Activated CD8-positive, alpha-beta memory T cell treated with anti-CD3 and anti-CD28 coated beads, Interleukin-2, amount 10 ng/mL, durations not matched to agents 7 days and 5 days (primary cell): ENCODE measurements around the gene C1orf141. TPM values are rescaled to one million over a fixed set of nuclear protein-coding genes. Genes with fewer than 3 reads are reported as not detected.
"Not testable (repeated sequence)": the region's sequence is repeated elsewhere in the genome, so short reads cannot be mapped to it uniquely, and the experiment has no call there.

ENCODE experiments used
- ATAC-seq: fragments of 150-1000 bp; cut with Tn5 transposase; one replicate; pipeline ENCODE4 v1.10.0; 2021; ENCODE audit warnings: moderate library complexity
- CTCF ChIA-PET: fragments of 350-600 bp; sonication (Branson Sonifier 250); formaldehyde crosslinking; loops from one replicate; lab custom pipeline; 2021; ENCODE audit warnings: antibody characterized with exemption; lab: Charles Lee
- DNase-seq: peaks from one replicate; pipeline ENCODE4 v3.0.0-alpha.2; 2020
- H3K27ac Mint-ChIP-seq: one replicate; pipeline ENCODE4 v1.8.0; 2021; ENCODE audit warnings: mild to moderate bottlenecking, mixed read lengths
- H3K27me3 Mint-ChIP-seq: one replicate; pipeline ENCODE4 v1.8.0; 2021; ENCODE audit warnings: mixed read lengths
- H3K36me3 Mint-ChIP-seq: one replicate; pipeline ENCODE4 v1.8.0; 2021; ENCODE audit warnings: mild to moderate bottlenecking, mixed read lengths
- H3K4me1 Mint-ChIP-seq: one replicate; pipeline ENCODE4 v1.8.0; 2021; ENCODE audit warnings: mixed read lengths
- H3K4me3 Mint-ChIP-seq: one replicate; pipeline ENCODE4 v1.8.0; 2021; ENCODE audit warnings: mild to moderate bottlenecking, moderate library complexity, mixed read lengths
- H3K9me3 Mint-ChIP-seq: one replicate; pipeline ENCODE4 v1.8.0; 2022; ENCODE audit warnings: low read depth, mixed read lengths
- total RNA-seq, 2 experiments: library from RNA; stranded (reverse); gene quantifications; one replicate each; pipeline ENCODE4 v1.2.3, GENCODE V29; 2021

The C1orf141 gene
- total RNA-seq, 2 experiments from 2014 or later: not detected

DNA sequence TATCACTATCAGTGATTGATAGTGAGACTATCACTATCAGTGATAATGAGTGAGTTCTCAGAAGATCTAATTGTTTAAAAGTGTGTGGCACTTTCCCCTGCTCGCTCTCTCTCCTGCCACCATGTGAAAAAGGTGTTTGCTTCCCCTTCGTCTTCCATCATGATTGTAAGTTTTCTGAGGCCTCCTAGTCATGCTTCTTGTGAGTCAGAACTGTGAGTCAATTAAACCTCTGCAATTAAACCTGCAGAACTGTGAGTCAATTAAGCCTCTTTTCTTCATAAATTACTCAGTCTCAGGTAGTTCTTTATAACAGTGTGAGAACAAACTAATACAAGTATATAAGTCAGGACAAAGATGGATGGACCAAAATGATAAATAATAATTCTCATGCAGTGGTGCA lies 24.5 kb upstream of the C1orf141 start:
- CTCF ChIA-PET: no interaction called here
- no peak overlapping the region for H3K4me3 Mint-ChIP-seq
- peaks cover 23% of the 10 kb centered on the region for H3K4me1 Mint-ChIP-seq
- ATAC-seq (no peak), DNase-seq (no peak)
- peaks cover 3% of the 10 kb centered on the region for H3K36me3 Mint-ChIP-seq
- H3K9me3 Mint-ChIP-seq: no peaks in the 10 kb centered on the region
- no peak overlapping the region for H3K27ac Mint-ChIP-seq
- peaks cover 26% of the 10 kb centered on the region for H3K27me3 Mint-ChIP-seq

DNA sequence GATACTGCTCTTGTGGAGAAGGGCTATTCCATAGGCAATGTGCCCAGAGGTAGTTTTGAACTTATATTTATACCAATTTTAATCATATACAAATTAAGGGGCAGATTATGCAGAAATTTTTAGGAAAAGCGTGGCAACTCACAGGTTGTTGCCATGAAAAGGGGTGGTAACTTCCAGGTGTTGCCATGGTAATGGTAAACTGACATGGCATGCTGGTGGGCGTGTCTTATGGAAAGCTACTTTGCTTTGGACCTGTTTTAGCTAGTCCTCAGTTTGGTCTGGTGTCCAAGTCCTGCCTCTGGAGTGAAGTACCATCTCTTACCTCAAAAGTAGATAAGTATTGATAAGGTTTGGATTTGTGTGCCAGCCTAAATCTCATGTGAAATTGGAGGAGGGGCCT lies 23.6 kb upstream of the C1orf141 start:
- Mint-ChIP-seq H3K27me3 (peaks cover 32% of the 10 kb centered on the region), H3K9me3 (no peaks in the 10 kb centered on the region), H3K27ac (no peak overlapping the region), H3K36me3 (peaks cover 3% of the 10 kb centered on the region), H3K4me1 (peaks cover 17% of the 10 kb centered on the region), H3K4me3 (no peak overlapping the region)
- DNase-seq (no peak), ATAC-seq (no peak)
- CTCF ChIA-PET: interaction anchor here (0.9 kb wide), 1 partner anchor 9 kb away, joined by 5 read pairs; no protein-coding TSS in a partner anchor

DNA sequence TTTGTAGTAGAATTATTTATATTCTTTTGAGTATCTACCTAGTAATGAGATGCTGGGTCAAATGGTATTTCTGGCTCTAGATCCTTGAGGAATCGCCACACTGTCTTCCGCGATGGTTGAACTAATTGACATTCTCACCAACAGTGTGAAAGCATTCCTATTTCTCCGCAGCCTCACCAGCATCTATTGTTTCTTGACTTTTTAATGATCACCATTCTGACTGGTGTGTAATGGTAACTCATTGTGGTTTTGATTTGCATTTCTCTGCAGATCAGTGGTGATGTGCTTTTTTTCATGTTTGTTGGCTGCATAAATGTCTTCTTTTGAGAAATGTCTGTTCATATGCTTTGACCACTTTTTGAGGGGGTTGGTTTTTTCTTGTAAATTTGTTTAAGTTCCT lies 16.2 kb upstream of the C1orf141 start:
- ATAC-seq: no peak
- DNase-seq: no peak
- CTCF ChIA-PET: interaction anchor here (0.6 to 7.8 kb wide), 5 partner anchors 11 to 386 kb away, joined by 3 to 157 read pairs (median 39); no protein-coding TSS in a partner anchor
- H3K27ac Mint-ChIP-seq: no peak overlapping the region
- no peaks in the 10 kb centered on the region for H3K9me3 Mint-ChIP-seq
- H3K4me3 Mint-ChIP-seq: no peak overlapping the region
- peaks cover 2% of the 10 kb centered on the region for H3K36me3 Mint-ChIP-seq
- peaks cover 18% of the 10 kb centered on the region for H3K4me1 Mint-ChIP-seq
- peaks cover 51% of the 10 kb centered on the region for H3K27me3 Mint-ChIP-seq

DNA sequence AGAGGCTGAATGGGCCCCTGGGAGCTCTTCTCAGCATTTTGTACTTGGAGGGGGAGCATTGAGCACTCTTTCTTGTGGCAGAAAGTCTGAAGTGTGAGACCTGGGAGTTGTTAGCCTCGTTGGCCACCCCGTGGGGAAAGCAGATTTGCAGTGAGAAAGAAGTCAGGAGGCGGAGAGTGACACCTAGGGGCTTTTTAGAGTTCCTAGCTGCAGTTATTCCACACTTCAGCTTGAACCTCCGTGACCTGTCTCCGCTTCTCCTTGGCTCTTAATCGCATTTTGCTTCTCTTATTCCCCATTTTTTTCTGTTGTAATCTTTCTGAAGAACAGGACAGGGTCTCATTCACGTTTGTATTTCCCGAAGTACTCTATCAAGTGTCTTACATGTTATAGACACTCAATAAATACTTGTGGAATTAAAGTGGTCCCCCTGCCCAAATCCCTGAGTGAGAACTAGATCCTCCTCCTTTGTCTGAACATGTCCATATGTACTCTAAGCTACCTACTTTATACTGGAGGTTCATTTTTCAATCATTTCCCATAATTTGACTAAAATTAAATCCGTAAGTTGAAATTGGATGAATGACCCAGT lies 14.5 kb upstream of the C1orf141 start:
- no peak overlapping the region for H3K27ac Mint-ChIP-seq
- CTCF ChIA-PET: interaction anchor here (0.6 to 7.8 kb wide), 30 partner anchors 9 to 396 kb away, joined by 3 to 157 read pairs (median 4); partner anchors contain the start of genes DNAI4, MIER1 and SLC35D1
- no peak overlapping the region for H3K4me3 Mint-ChIP-seq
- ATAC-seq: peak; percentile 88
- H3K4me1 Mint-ChIP-seq: peaks cover 24% of the 10 kb centered on the region
- peak; percentile 72 for DNase-seq
- H3K9me3 Mint-ChIP-seq: no peaks in the 10 kb centered on the region
- H3K27me3 Mint-ChIP-seq: peaks cover 38% of the 10 kb centered on the region
- peaks cover 2% of the 10 kb centered on the region for H3K36me3 Mint-ChIP-seq

DNA sequence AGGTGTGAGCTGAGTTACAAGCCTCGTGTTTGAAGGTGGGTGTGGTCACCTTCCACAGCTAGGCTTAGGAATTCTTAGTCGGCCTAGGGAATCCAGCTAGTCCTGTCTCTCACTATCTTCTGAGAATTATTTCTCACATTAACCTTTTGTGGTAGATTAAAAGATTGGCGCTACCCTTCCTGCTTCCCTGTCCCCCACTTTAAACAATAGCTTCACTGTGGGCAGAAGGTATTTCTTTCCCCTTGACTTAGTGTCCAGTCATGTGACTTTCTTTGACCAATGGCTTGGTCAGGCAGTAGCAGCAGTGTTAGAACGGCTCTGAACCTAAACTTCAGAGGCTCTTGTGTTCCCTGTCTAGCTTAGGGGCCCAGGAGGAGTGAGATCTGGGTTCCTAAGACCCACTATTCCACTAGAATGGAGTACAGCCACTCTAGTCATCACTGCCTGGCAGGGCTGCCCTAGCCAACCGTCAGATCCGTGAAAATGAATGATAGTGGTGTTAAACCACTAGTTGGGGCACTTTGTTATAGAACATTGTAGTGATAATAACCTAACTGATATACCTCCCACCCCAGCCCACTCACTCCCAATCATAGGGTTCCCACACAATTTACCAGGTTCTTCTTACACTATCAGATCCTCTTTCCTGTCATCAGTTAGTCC lies 13.9 kb upstream of the C1orf141 start:
- H3K36me3 Mint-ChIP-seq: no peaks in the 10 kb centered on the region
- H3K9me3 Mint-ChIP-seq: no peaks in the 10 kb centered on the region
- H3K27ac Mint-ChIP-seq: no peak overlapping the region
- no peak overlapping the region for H3K4me3 Mint-ChIP-seq
- CTCF ChIA-PET: interaction anchor here (0.8 to 7.8 kb wide), 28 partner anchors 9 to 395 kb away, joined by 3 to 157 read pairs (median 4); partner anchors contain the start of genes DNAI4, MIER1 and SLC35D1
- ATAC-seq (no peak), DNase-seq (no peak)
- H3K4me1 Mint-ChIP-seq: peaks cover 28% of the 10 kb centered on the region
- peaks cover 34% of the 10 kb centered on the region for H3K27me3 Mint-ChIP-seq

DNA sequence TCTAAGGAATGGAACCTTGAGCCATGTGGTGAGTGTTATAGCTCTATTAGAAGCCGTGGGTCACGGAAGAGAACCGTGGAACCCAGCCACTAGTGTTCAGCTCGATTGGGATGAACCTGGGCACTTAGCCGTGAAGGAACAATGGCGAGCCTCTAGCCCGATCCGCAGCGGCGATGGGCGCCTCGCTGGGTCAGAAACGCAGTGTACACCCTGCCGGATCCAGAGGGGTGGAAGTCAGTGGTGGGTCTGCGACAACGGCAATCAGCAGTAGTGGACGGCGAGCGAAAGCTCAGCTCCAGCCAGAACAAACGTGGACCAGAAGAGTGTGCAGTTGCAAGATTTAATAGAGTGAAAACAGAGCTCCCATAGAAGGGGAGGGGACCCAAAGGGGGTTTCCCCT lies 13.2 kb upstream of the C1orf141 start:
- peaks cover 28% of the 10 kb centered on the region for H3K27me3 Mint-ChIP-seq
- H3K4me3 Mint-ChIP-seq, ATAC-seq: not testable (repeated sequence)

DNA sequence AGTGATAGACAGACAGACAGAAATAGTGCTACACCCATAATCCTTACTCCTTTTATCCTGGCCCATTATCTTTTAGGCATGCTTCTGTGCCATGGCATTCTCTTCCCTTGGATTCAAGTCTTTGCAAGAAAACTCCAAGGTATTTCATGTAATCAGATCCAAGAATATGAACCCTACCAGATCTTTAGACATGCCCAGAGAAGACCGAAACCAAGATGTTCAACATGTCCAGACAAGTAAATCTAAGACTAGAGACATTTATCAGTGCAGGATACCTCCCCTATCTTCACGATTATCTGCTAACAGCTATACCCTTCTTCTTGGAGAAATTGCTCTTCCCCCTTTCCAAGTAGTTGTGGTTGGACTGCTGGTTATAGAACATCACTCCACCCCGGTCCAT lies 11.8 kb upstream of the C1orf141 start:
- no peaks in the 10 kb centered on the region for H3K9me3 Mint-ChIP-seq
- no peak overlapping the region for H3K27ac Mint-ChIP-seq
- CTCF ChIA-PET: interaction anchor here (1.1 to 7.8 kb wide), 5 partner anchors 9 to 65 kb away, joined by 3 to 157 read pairs (median 5); partner anchors contain the start of gene C1orf141
- DNase-seq (no peak), ATAC-seq (no peak)
- no peak overlapping the region for H3K4me3 Mint-ChIP-seq
- H3K36me3 Mint-ChIP-seq: no peaks in the 10 kb centered on the region
- H3K27me3 Mint-ChIP-seq: peaks cover 14% of the 10 kb centered on the region
- peaks cover 37% of the 10 kb centered on the region for H3K4me1 Mint-ChIP-seq

More for the DNA sequence above, 13.2 kb upstream of the C1orf141 start:
- not testable (repeated sequence) for H3K27ac Mint-ChIP-seq, DNase-seq, H3K9me3 Mint-ChIP-seq, H3K36me3 Mint-ChIP-seq
- H3K4me1 Mint-ChIP-seq: peaks cover 34% of the 10 kb centered on the region
- CTCF ChIA-PET: interaction anchor here (0.8 to 7.8 kb wide), 9 partner anchors 13 to 382 kb away, joined by 3 to 157 read pairs (median 8); partner anchors contain the start of genes C1orf141 and SLC35D1

DNA sequence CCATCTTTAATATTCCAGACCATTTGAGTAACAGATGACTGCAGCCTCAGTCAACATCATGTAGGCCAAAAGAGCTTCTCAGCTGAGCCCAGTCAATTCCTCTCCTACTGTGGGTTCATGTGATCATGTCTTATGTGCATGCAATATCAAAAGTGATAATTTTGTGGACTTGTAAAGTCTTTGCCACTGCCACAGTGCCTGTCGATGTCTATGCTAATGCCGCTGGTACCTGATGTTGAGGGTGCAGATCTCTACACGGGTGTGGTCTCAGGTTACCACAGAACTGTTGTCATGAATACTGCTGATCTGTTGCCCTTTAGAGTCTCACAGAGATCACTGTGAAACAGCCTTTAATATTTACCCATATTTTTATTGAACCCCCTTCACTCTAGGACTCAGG lies 11.3 kb upstream of the C1orf141 start:
- no peak overlapping the region for H3K4me3 Mint-ChIP-seq
- CTCF ChIA-PET: interaction anchor here (0.8 to 7.8 kb wide), 6 partner anchors 9 to 380 kb away, joined by 3 to 157 read pairs (median 7); partner anchors contain the start of gene IL23R
- no peak for DNase-seq
- H3K36me3 Mint-ChIP-seq: no peaks in the 10 kb centered on the region
- ATAC-seq: peak; percentile 16
- H3K4me1 Mint-ChIP-seq: peaks cover 36% of the 10 kb centered on the region
- H3K27me3 Mint-ChIP-seq: peaks cover 10% of the 10 kb centered on the region
- no peak overlapping the region for H3K27ac Mint-ChIP-seq
- no peaks in the 10 kb centered on the region for H3K9me3 Mint-ChIP-seq

DNA sequence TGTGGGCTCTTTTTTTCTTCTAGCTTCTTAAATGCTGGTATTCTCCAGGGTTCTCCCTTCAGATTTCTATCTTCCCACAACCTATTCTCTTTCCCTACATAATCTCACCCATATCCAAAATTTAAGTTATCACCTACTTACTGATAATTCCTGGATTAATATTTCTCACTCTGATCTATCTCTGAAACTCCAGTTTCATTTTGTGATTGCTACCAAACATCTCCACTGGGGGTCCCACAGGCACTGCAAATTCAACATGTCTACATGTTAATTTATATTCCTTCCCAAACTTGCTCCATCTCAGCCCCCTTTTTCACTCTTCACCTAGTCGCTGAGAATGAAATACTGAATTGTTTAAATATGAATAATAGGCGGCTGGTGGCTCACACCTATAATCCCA lies 9.9 kb upstream of the C1orf141 start:
- CTCF ChIA-PET: interaction anchor here (0.7 to 7.8 kb wide), 13 partner anchors 9 to 379 kb away, joined by 3 to 157 read pairs (median 4); partner anchors contain the start of genes C1orf141 and SLC35D1
- DNase-seq (no peak), ATAC-seq (no peak)
- H3K27me3 Mint-ChIP-seq: peaks cover 3% of the 10 kb centered on the region
- peaks cover 32% of the 10 kb centered on the region for H3K4me1 Mint-ChIP-seq
- H3K4me3 Mint-ChIP-seq: no peak overlapping the region
- peak overlapping the region; percentile 22 for H3K27ac Mint-ChIP-seq
- no peaks in the 10 kb centered on the region for H3K9me3 Mint-ChIP-seq
- H3K36me3 Mint-ChIP-seq: no peaks in the 10 kb centered on the region

DNA sequence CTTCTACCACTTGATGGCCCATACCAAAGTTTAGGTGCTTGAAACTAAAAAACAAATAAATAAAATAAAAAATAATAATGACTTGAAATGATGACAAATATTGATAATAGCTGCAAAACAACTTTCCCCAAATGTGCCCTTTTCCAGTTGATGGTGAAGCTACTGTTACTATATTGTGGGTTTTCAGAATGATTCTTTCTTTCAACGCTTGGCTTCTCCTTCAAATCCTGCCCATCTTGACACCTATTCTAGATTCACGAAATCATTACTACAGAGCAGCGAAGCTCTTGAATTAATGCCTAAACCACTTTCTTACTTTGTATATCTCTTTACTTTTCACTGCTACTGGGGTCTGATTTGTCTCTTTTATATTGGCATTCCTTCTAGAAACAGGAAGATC lies 9.2 kb upstream of the C1orf141 start:
- no peaks in the 10 kb centered on the region for H3K36me3 Mint-ChIP-seq
- no peaks in the 10 kb centered on the region for H3K9me3 Mint-ChIP-seq
- H3K27me3 Mint-ChIP-seq: peaks cover 3% of the 10 kb centered on the region
- CTCF ChIA-PET: interaction anchor here (0.7 to 7.8 kb wide), 13 partner anchors 9 to 378 kb away, joined by 3 to 157 read pairs (median 4); partner anchors contain the start of genes C1orf141 and SLC35D1
- H3K27ac Mint-ChIP-seq: no peak overlapping the region
- H3K4me3 Mint-ChIP-seq: no peak overlapping the region
- H3K4me1 Mint-ChIP-seq: peaks cover 28% of the 10 kb centered on the region
- DNase-seq: no peak
- ATAC-seq: no peak

DNA sequence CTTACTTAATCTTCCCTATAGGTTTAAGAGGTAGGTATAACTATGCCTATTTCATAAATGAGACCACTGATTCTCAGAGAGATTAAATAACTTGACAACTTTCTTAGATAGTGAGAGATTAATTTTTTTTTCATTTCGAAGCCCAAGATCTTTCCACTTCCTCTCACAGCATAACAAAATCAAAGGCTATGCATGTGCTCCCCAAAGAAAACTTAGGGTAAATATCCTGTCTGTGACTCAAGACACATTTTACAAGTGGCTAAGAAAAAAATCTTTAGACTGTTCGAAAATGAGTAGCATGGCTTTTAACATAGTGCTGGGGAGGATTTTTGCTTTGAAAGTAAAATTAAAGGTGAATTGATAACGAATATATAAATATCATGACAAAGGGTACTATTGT lies 8.2 kb upstream of the C1orf141 start:
- H3K27ac Mint-ChIP-seq: peak overlapping the region; percentile 11

DNA sequence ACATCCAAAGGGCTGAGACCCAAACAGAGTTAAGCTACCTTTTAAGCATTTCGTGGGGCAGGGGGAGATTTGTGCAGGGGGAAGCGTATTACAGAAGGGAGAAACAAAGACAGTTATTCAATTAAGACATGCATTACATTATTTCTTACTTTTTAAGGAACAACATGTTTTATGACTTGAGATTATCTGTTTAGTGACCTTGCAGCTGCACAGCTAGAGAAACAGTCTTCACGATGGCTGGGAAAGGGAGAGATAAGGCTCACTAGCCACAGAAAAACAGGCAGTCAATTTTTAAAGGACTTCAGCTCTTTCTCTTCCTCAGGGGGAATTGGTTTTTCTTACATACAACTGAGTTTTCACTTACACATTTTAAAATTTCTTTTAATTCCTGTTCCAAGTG lies 7.1 kb upstream of the C1orf141 start:
- H3K4me1 Mint-ChIP-seq: peaks cover 26% of the 10 kb centered on the region
- not testable (repeated sequence) for DNase-seq, H3K27me3 Mint-ChIP-seq, H3K27ac Mint-ChIP-seq, H3K9me3 Mint-ChIP-seq, ATAC-seq, H3K4me3 Mint-ChIP-seq, H3K36me3 Mint-ChIP-seq
- CTCF ChIA-PET: interaction anchor here (1.1 to 1.6 kb wide), 3 partner anchors 70 to 350 kb away, joined by 3 to 9 read pairs (median 5); no protein-coding TSS in a partner anchor

More for the DNA sequence above, 8.2 kb upstream of the C1orf141 start:
- Mint-ChIP-seq H3K27me3 (peaks cover 8% of the 10 kb centered on the region), H3K9me3 (no peaks in the 10 kb centered on the region), H3K4me1 (peaks cover 26% of the 10 kb centered on the region), H3K4me3 (no peak overlapping the region), H3K36me3 (no peaks in the 10 kb centered on the region)
- ATAC-seq (peak; percentile 60), DNase-seq (no peak)
- CTCF ChIA-PET: interaction anchor here (1.6 to 7.8 kb wide), 2 partner anchors 69 kb away, joined by 9 to 157 read pairs; no protein-coding TSS in a partner anchor

DNA sequence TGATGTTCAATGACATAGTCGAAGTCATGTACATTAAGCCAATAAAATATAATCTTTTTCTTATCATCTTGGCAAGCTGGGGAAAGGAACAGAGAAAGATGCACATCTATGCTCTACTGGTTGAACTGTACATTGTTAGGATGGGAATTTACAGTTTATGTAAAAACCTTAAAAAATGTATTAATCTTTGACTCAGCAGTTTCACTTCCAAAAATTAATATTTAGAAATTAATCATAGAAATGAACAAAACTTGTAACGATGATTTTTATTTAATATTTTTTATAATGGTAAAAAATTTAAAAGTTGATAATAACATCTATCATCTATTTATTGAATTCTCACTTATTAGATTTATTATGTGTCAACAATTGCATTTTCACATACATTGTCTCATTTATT lies 5.7 kb upstream of the C1orf141 start:
- no peak overlapping the region for H3K4me3 Mint-ChIP-seq
- H3K27ac Mint-ChIP-seq: no peak overlapping the region
- ATAC-seq (no peak), DNase-seq (no peak)
- no peaks in the 10 kb centered on the region for H3K36me3 Mint-ChIP-seq
- CTCF ChIA-PET: no interaction called here
- peaks cover 16% of the 10 kb centered on the region for H3K4me1 Mint-ChIP-seq
- H3K9me3 Mint-ChIP-seq: no peaks in the 10 kb centered on the region
- H3K27me3 Mint-ChIP-seq: peaks cover 12% of the 10 kb centered on the region
